Esophagus squamous epithelium (tissue), 4 donors: ENCODE measurements around the gene CSMD2.
"Not testable (repeated sequence)": the region's sequence is repeated elsewhere in the genome, so short reads cannot be mapped to it uniquely, and the experiment has no call there.

ENCODE experiments used
- CTCF ChIP-seq, 6 experiments: fragments of 450-650 bp in 4 of 6; fragments of 200-600 bp in 2 of 6; sonication (generic) in 2 of 6; IDR thresholded peaks; one replicate each; pipeline ENCODE4 v1.5.1; 2016 to 2019; ENCODE audit warnings: antibody characterized with exemption in 6 of 6, mild to moderate bottlenecking in 4 of 6, moderate library complexity in 4 of 6
- POLR2A ChIP-seq, 4 donors: fragments of 450-650 bp; IDR thresholded peaks; one replicate each; pipeline ENCODE4 v1.6.1; 2017; ENCODE audit warnings: antibody characterized with exemption in 4 of 4, mild to moderate bottlenecking in 4 of 4, moderate library complexity in 3 of 4

GRCh38 chr1:34082085-34082670 lies 82.9 kb downstream of the CSMD2 start:
- TF ChIP-seq POLR2A, CTCF (IDR thresholded peaks at IDR 0.05): not testable (repeated sequence)
